ENCODE results near the gene ZNF148. TPM values are rescaled to one million over a fixed set of nuclear protein-coding genes. Genes with fewer than 3 reads are reported as not detected.

ZNF148 gene
- total RNA-seq, 2 donors from 2014 or later: 33.8 to 37.8 TPM

- Histone ChIP-seq H3K9me3 (ENCODE audit: control insufficient read depth, low read length) (no peaks in the 10 kb centered on the region), H3K27me3 (ENCODE audit: control insufficient read depth, insufficient read depth, low read length, poor library complexity, severe bottlenecking) (no peaks in the 10 kb centered on the region), H3K27ac (ENCODE audit: low read depth, low read length) (no peak overlapping the region), H3K36me3 (ENCODE audit: control insufficient read depth, insufficient read depth, low read length) (no peaks in the 10 kb centered on the region), H3K9ac (ENCODE audit: extremely low read depth, low read length, poor library complexity, severe bottlenecking) (no peak overlapping the region), H3K4me3 (ENCODE audit: low read length) (no peak overlapping the region), H3K4me1 (ENCODE audit: control insufficient read depth, insufficient read depth, low read length) (no peaks in the 10 kb centered on the region)
- no peak for TF ChIP-seq CTCF (conservative IDR thresholded peaks at IDR 0.05)
- H3K27me3 Mint-ChIP-seq (ENCODE audit: insufficient read depth): peaks cover 6% of the 10 kb centered on the region
- WGBS, 2 experiments (ENCODE audit: insufficient coverage in 1 of 2, insufficient read length in 1 of 2): 87 to 89% methylated on average over 3 to 4 of the region's 5 CpGs
- no peak overlapping the region for H3K27ac Mint-ChIP-seq
- no peaks in the 10 kb centered on the region for H3K36me3 Mint-ChIP-seq (ENCODE audit: low read depth)
- peaks cover 4% of the 10 kb centered on the region for H3K4me1 Mint-ChIP-seq
- no peak for DNase-seq
- no peaks in the 10 kb centered on the region for H3K9me3 Mint-ChIP-seq
- H3K4me3 Mint-ChIP-seq: no peak overlapping the region
Observed at GRCh38 chr3:125383744-125384143, 8.6 kb upstream of the ZNF148 start.

DNA sequence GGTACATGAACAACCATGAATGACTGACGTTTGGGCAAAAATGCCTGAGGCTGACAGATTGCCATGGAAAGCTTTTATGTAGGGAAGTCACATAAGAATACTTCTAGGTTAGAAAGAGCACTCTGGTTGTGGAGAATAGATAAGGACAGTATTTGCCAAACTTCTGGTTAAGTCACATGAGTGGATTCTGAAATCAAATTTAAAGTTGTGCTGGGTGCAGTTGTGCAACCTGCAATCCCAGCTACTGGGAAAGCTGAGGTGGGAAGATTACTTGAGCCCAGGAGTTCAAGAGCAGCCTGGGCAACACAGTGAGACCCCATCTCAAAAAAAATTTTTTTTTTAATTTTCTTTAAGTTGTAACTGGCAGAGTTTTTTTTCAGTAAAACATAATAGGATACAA, 7.2 kb upstream of the ZNF148 start:
- no peak overlapping the region for H3K9ac ChIP-seq (ENCODE audit: extremely low read depth, low read length, poor library complexity, severe bottlenecking)
- no peaks in the 10 kb centered on the region for H3K9me3 ChIP-seq (ENCODE audit: control insufficient read depth, low read length)
- Mint-ChIP-seq H3K36me3 (ENCODE audit: low read depth) (no peaks in the 10 kb centered on the region), H3K4me1 (peaks cover 4% of the 10 kb centered on the region), H3K27ac (no peak overlapping the region), H3K9me3 (no peaks in the 10 kb centered on the region), H3K4me3 (no peak overlapping the region), H3K27me3 (ENCODE audit: insufficient read depth) (peaks cover 11% of the 10 kb centered on the region)
- no peaks in the 10 kb centered on the region for H3K27me3 ChIP-seq (ENCODE audit: control insufficient read depth, insufficient read depth, low read length, poor library complexity, severe bottlenecking)
- H3K4me3 ChIP-seq (ENCODE audit: low read length): no peak overlapping the region
- no peaks in the 10 kb centered on the region for H3K4me1 ChIP-seq (ENCODE audit: control insufficient read depth, insufficient read depth, low read length)
- DNase-seq: no peak
- TF ChIP-seq CTCF (conservative IDR thresholded peaks at IDR 0.05): no peak
- H3K27ac ChIP-seq (ENCODE audit: low read depth, low read length): no peak overlapping the region
- H3K36me3 ChIP-seq (ENCODE audit: control insufficient read depth, insufficient read depth, low read length): no peaks in the 10 kb centered on the region
- WGBS, 2 experiments (ENCODE audit: insufficient coverage in 1 of 2, insufficient read length in 1 of 2): 83 to 100% methylated on average over 1 of the region's 1 CpG

DNA sequence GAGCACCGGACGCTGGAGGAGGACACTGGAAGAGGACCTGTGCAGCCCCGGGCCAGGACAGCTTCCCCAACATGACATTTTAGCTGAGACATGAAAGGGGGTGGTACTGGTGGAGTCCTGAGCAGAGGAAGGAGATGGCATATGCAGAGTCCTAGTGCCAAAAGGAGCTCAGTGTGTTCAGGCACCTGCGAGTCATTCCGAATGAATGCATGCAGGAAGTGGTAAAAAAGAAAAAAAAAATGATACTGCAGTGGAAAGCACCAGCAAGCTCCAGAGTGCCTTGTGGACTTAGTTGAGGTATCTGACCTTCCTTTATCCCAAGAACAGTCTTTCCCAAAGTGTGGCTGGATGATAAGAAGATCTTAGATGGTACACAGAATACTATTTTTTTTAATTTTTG, 6.6 kb upstream of the ZNF148 start:
- DNase-seq: no peak
- H3K4me3 Mint-ChIP-seq: no peak overlapping the region
- H3K9me3 ChIP-seq (ENCODE audit: control insufficient read depth, low read length): no peaks in the 10 kb centered on the region
- no peaks in the 10 kb centered on the region for H3K4me1 ChIP-seq (ENCODE audit: control insufficient read depth, insufficient read depth, low read length)
- H3K27ac Mint-ChIP-seq: no peak overlapping the region
- H3K36me3 Mint-ChIP-seq (ENCODE audit: low read depth): no peaks in the 10 kb centered on the region
- H3K27me3 Mint-ChIP-seq (ENCODE audit: insufficient read depth): peaks cover 11% of the 10 kb centered on the region
- H3K36me3 ChIP-seq (ENCODE audit: control insufficient read depth, insufficient read depth, low read length): no peaks in the 10 kb centered on the region
- peaks cover 2% of the 10 kb centered on the region for H3K4me1 Mint-ChIP-seq
- no peaks in the 10 kb centered on the region for H3K27me3 ChIP-seq (ENCODE audit: control insufficient read depth, insufficient read depth, low read length, poor library complexity, severe bottlenecking)
- TF ChIP-seq CTCF (conservative IDR thresholded peaks at IDR 0.05): no peak
- no peak overlapping the region for H3K27ac ChIP-seq (ENCODE audit: low read depth, low read length)
- H3K9ac ChIP-seq (ENCODE audit: extremely low read depth, low read length, poor library complexity, severe bottlenecking): no peak overlapping the region
- WGBS, 2 experiments (ENCODE audit: insufficient coverage in 1 of 2, insufficient read length in 1 of 2): 71 to 91% methylated on average over 3 to 5 of the region's 5 CpGs
- no peaks in the 10 kb centered on the region for H3K9me3 Mint-ChIP-seq
- no peak overlapping the region for H3K4me3 ChIP-seq (ENCODE audit: low read length)
